GM12878 (cell line): Measurements from ENCODE around the gene TESK1. TPM values are rescaled to one million over a fixed set of nuclear protein-coding genes. Genes with fewer than 3 reads are reported as not detected.
A peak's percentile ranks its signal among the peaks of the same experiment; 100 is the strongest.
"Not testable (repeated sequence)": the region's sequence is repeated elsewhere in the genome, so short reads cannot be mapped to it uniquely, and the experiment has no call there.

Experiments used
- ATAC-seq: fragments of 200-7000 bp; cut with Tn5 transposase; 3 replicates; pipeline ENCODE4 v1.9.1; 2020; ENCODE audit warnings: mild to moderate bottlenecking, moderate library complexity
- BruUV-seq: library from RNA; stranded (reverse); fragments of 400-500 nt; replicated peaks from 2 replicates; lab custom pipeline; 2021; lab: Mats Ljungman, UMichigan
- CTCF ChIA-PET: fragments of 300-600 bp; sonication (Branson Sonifier 250); formaldehyde crosslinking; extraction: SDS; loops from one replicate; lab custom pipeline; 2021; ENCODE audit warnings: inconsistent platforms; lab: Yijun Ruan, JAX
- POLR2A ChIA-PET: fragments of 350-600 bp; formaldehyde crosslinking; extraction: SDS; loops from one replicate; lab custom pipeline; 2021; ENCODE audit warnings: inconsistent platforms; lab: Charles Lee
- RAD21 ChIA-PET: fragments of 300-600 bp; sonication (Branson Sonifier 250); formaldehyde crosslinking; loops from one replicate; lab custom pipeline; 2023; ENCODE audit warnings: antibody characterized with exemption; ENCODE audit not compliant: unreplicated experiment; lab: Charles Lee
- SMC1A ChIA-PET: fragments of 300-600 bp; sonication (Branson Sonifier 250); formaldehyde crosslinking; loops from one replicate; lab custom pipeline; 2023; ENCODE audit not compliant: unreplicated experiment, uncharacterized antibody; lab: Charles Lee
- DNase-seq: peaks from one replicate; pipeline ENCODE4 v3.0.0-alpha.2; 2011; ENCODE audit warnings: low read depth, low spot score
- FAIRE-seq: peaks from 3 replicates; lab custom pipeline; 2011; peaks lifted over from hg19 to GRCh38; lab: Jason Lieb, UNC
- H2AFZ ChIP-seq: 2 replicates; pipeline ENCODE4 v1.6.0; 2011; ENCODE audit warnings: low read depth, low read length, control low read depth; ENCODE audit not compliant: control insufficient read depth
- H3K27ac ChIP-seq: 2 replicates; pipeline ENCODE4 v1.5.1; 2011; ENCODE audit warnings: control low read depth; ENCODE audit not compliant: control insufficient read depth, insufficient read depth
- H3K27me3 ChIP-seq, 2 experiments: replicated peaks in 1 of 2; 2 replicates each; pipeline versions ENCODE4 v1.6.0 to v1.6.1; 2011; ENCODE audit warnings: low read length in 1 of 2; ENCODE audit not compliant: control insufficient read depth in 2 of 2, insufficient read depth in 2 of 2
- H3K36me3 ChIP-seq, 2 experiments: 2 replicates each; pipeline ENCODE4 v1.5.1; 2011; ENCODE audit warnings: low read length in 1 of 2; ENCODE audit not compliant: control insufficient read depth in 2 of 2, insufficient read depth in 2 of 2
- H3K4me1 ChIP-seq: 2 replicates; pipeline ENCODE4 v1.6.1; 2011; ENCODE audit warnings: mild to moderate bottlenecking, low read length, moderate library complexity, mixed read lengths; ENCODE audit not compliant: control insufficient read depth, insufficient read depth
- H3K4me2 ChIP-seq: 2 replicates; pipeline ENCODE4 v1.6.0; 2011; ENCODE audit warnings: control low read depth; ENCODE audit not compliant: control insufficient read depth, insufficient read depth
- H3K4me3 ChIP-seq: fragments of 200-600 bp; sonication (generic); 2 replicates; pipeline ENCODE4 v1.5.1; 2016
- H3K79me2 ChIP-seq: 2 replicates; pipeline ENCODE4 v1.6.0; 2011; ENCODE audit warnings: low read length; ENCODE audit not compliant: control insufficient read depth, insufficient read depth
- H3K9ac ChIP-seq: 2 replicates; pipeline ENCODE4 v1.8.0; 2011; ENCODE audit warnings: low read length, control low read depth, mixed read lengths; ENCODE audit not compliant: control insufficient read depth, insufficient read depth
- H3K9me3 ChIP-seq: replicated peaks from 3 replicates; pipeline ENCODE4 v1.5.1; 2011; ENCODE audit warnings: mild to moderate bottlenecking, low read length; ENCODE audit not compliant: control insufficient read depth, insufficient read depth
- H4K20me1 ChIP-seq: 2 replicates; pipeline ENCODE4 v1.6.0; 2011; ENCODE audit not compliant: control insufficient read depth, insufficient read depth
- BACH1 ChIP-seq: fragments of 450-650 bp; IDR thresholded peaks from 2 replicates; pipeline ENCODE4 v1.6.1; 2017; ENCODE audit warnings: mild to moderate bottlenecking, borderline replicate concordance
- CTCF ChIP-seq, 3 experiments: IDR thresholded peaks in 2 of 3; conservative IDR thresholded peaks in 1 of 3; 2 replicates each; pipeline ENCODE4 v1.5.1; 2011; ENCODE audit warnings: low read depth in 3 of 3, low read length in 3 of 3, mild to moderate bottlenecking in 3 of 3, control low read depth in 2 of 3, moderate library complexity in 2 of 3, inconsistent platforms in 1 of 3, mixed read lengths in 1 of 3; ENCODE audit not compliant: control insufficient read depth in 2 of 3, insufficient read depth in 1 of 3; ENCODE audit errors: extremely low read depth in 1 of 3
- RAD21 ChIP-seq: IDR thresholded peaks from 2 replicates; pipeline ENCODE4 v1.6.1; 2011; ENCODE audit warnings: mild to moderate bottlenecking, low read depth, low read length, moderate library complexity; ENCODE audit not compliant: insufficient read depth
- WGBS: methylation state at CpG from one replicate; pipeline ENCODE4 v1.1.6; 2016; ENCODE audit warnings: low lambda C conversion rate; ENCODE audit not compliant: insufficient replicate concordance, insufficient coverage; ENCODE audit errors: missing lambda C conversion rate; 5-methylcytosine and 5-hydroxymethylcytosine counted together
- in situ Hi-C: fragments of 300-500 bp; cut with MboI; formaldehyde crosslinking; loops from 9 replicates; pipeline ENCODE4 v1.14.3; 2018; ENCODE audit warnings: mixed read lengths
- intact Hi-C: fragments of 100-400 bp; cut with micrococcal nuclease; formaldehyde crosslinking; loops from one replicate; pipeline ENCODE4 v1.14.2; 2022; ENCODE audit not compliant: unreplicated experiment
- polyA plus RNA-seq, 11 experiments: library from polyadenylated mRNA; depleted of rRNA in 4 of 11; unstranded in 6 of 11; stranded (reverse) in 5 of 11; fragments of >200 nt; fragmentation: Nextera tagmentation in 4 of 11; fragmentation: Illumina TruSeq in 1 of 11; extraction: Ambion mirVana in 4 of 11; extraction: Trizol in 1 of 11; gene quantifications; 1 replicate in 1 of 11; 2 replicates in 10 of 11; pipeline versions ENCODE4 v1.2.1 to v1.2.3, GENCODE V29; 2011 to 2016; ENCODE audit warnings: inconsistent platforms in 2 of 11, missing spikeins in 2 of 11, low read depth in 1 of 11
- total RNA-seq, 4 experiments: library from RNA; depleted of rRNA in 3 of 4; stranded (reverse); fragments of >200 nt in 3 of 4; fragmentation: Illumina TruSeq in 1 of 4; extraction: Trizol in 1 of 4; gene quantifications; 2 replicates each; pipeline versions ENCODE4 v1.2.1 to v1.2.3, GENCODE V29; 2013 to 2021

The TESK1 gene
- total and polyA plus RNA-seq, 10 of the 15 experiments (the other 5 are each of a cell fraction or from before 2014, with no cell fraction given), result 0.16 to 19.5 (median 7.9) TPM; not detected in 1

- ATAC-seq (peak; percentile 93), DNase-seq (no peak), FAIRE-seq (peak; percentile 83)
- no TSS peak for BruUV-seq
- Histone ChIP-seq H3K79me2 (no peaks in the 10 kb centered on the region), H4K20me1 (no peaks in the 10 kb centered on the region), H3K4me3 (no peak overlapping the region), H3K27ac (no peak overlapping the region)
- POLR2A ChIA-PET, result interaction anchor here (0.6 to 1.2 kb wide), 5 partner anchors 18 to 124 kb away, joined by 3 to 6 read pairs (median 3); partner anchors contain the start of gene SIT1
- intact Hi-C loops, result no loop called here
- peak; percentile 73 to 80 (median 77) for TF ChIP-seq CTCF (IDR thresholded peaks at IDR 0.05 in 2 of 3, conservative IDR thresholded peaks at IDR 0.05 in 1 of 3; ENCODE audit: control insufficient read depth in 2 of 3, extremely low read depth in 1 of 3, insufficient read depth in 1 of 3, low read depth in 3 of 3, low read length in 3 of 3)
- no peak for TF ChIP-seq BACH1
- TF ChIP-seq RAD21, result peak; percentile 39
- TF ChIP-seq, all 136 proteins: peak for 2
- H3K9me3 ChIP-seq, result no peaks in the 10 kb centered on the region
- H3K36me3 ChIP-seq, result no peaks in the 10 kb centered on the region; a peak in 1 of 4 replicates
- ChIA-PET SMC1A (interaction anchor here (1.0 to 3.3 kb wide), 7 partner anchors 9 to 115 kb away, joined by 3 to 16 read pairs (median 5); partner anchors contain the start of genes CCDC107 and RMRP), RAD21 (interaction anchor here (0.5 to 1.3 kb wide), 6 partner anchors 25 to 117 kb away, joined by 3 to 7 read pairs (median 4); partner anchors contain the start of genes CCDC107 and RMRP), CTCF (interaction anchor here (0.7 to 6.3 kb wide), 25 partner anchors 8 to 179 kb away, joined by 3 to 55 read pairs (median 5); partner anchors contain the start of genes ARHGEF39, CCDC107, CREB3 and GBA2)
- in situ Hi-C loops, result no loop called here
- no peaks in the 10 kb centered on the region for H3K27me3 ChIP-seq
- H3K4me2 ChIP-seq, result no peak overlapping the region
- no peak overlapping the region for H3K9ac ChIP-seq
- H2AFZ ChIP-seq, result no peak overlapping the region
- 7% methylated on average over 7 of the region's 8 CpGs for WGBS
- peaks cover under 1% of the 10 kb centered on the region; the same call in 1 of the 2 replicates for H3K4me1 ChIP-seq
These were observed 6.3 kb downstream of the TESK1 start for GRCh38 chr9:35611230-35611797.

DNA sequence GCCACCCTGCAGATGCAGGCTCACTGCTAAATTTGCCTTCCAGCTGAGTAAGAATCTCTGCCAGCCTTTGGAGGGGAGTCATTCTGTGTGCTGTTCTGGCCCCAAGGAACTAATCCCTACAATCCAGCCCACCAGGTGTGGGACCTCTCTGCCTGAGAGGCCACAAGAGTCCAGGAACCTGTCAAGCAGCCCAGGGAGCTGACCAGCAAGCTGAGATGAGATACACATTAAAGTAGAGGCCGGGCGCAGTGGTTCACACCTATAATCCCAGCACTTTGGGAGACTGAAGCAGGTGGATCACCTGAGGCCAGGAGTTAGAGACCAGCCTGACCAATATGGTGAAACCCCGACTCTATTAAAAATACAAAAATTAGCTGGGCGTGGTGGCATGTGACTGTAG lies 7.0 kb downstream of the TESK1 start:
- H3K4me1 ChIP-seq, H3K9me3 ChIP-seq, DNase-seq, H3K27me3 ChIP-seq, H3K79me2 ChIP-seq, H3K36me3 ChIP-seq, ATAC-seq, H4K20me1 ChIP-seq, intact Hi-C loops, H3K4me2 ChIP-seq, FAIRE-seq, BruUV-seq, H2AFZ ChIP-seq, H3K9ac ChIP-seq, in situ Hi-C loops, H3K4me3 ChIP-seq, H3K27ac ChIP-seq: not testable (repeated sequence)
- CTCF ChIA-PET, result interaction anchor here (1.2 to 6.3 kb wide), 15 partner anchors 8 to 214 kb away, joined by 3 to 55 read pairs (median 10); partner anchors contain the start of genes CREB3, GBA2, RGP1 and SIT1
- RAD21 ChIA-PET, result interaction anchor here (0.7 to 1.6 kb wide), 5 partner anchors 24 to 116 kb away, joined by 3 to 7 read pairs (median 4); partner anchors contain the start of genes CCDC107 and RMRP
- POLR2A ChIA-PET, result interaction anchor here (1.0 kb wide), 1 partner anchor 52 kb away, joined by 3 read pairs; no protein-coding TSS in a partner anchor
- WGBS, result 63% methylated on average over 4 of the region's 4 CpGs
- SMC1A ChIA-PET, result interaction anchor here (1.0 to 3.3 kb wide), 6 partner anchors 8 to 118 kb away, joined by 3 to 16 read pairs (median 8); partner anchors contain the start of genes CCDC107 and RMRP
